KMS-11 (cell line): Measurements from ENCODE around the gene RRP8.

Experiments
- H2AFZ ChIP-seq: fragments of 200-600 bp; sonication (generic); 2 replicates; pipeline ENCODE4 v1.6.1; 2016; ENCODE audit warnings: antibody characterized with exemption, mixed run types, low read depth
- H3K27ac ChIP-seq: fragments of 200-600 bp; sonication (generic); 2 replicates; pipeline ENCODE4 v1.6.1; 2016; ENCODE audit warnings: mild to moderate bottlenecking, mixed run types
- H3K27me3 ChIP-seq: fragments of 200-600 bp; sonication (generic); 2 replicates; pipeline ENCODE4 v1.6.1; 2017; ENCODE audit warnings: mild to moderate bottlenecking, low read depth, mixed run types, moderate library complexity; ENCODE audit not compliant: insufficient read depth
- H3K36me3 ChIP-seq: fragments of 200-600 bp; sonication (generic); 2 replicates; pipeline ENCODE4 v1.6.1; 2017; ENCODE audit warnings: mild to moderate bottlenecking, mixed run types; ENCODE audit not compliant: insufficient read depth
- H3K4me1 ChIP-seq: fragments of 200-600 bp; sonication (generic); 2 replicates; pipeline ENCODE4 v1.6.1; 2016; ENCODE audit warnings: mild to moderate bottlenecking, low read depth, mixed run types; ENCODE audit not compliant: poor library complexity, severe bottlenecking
- H3K4me2 ChIP-seq: fragments of 200-600 bp; sonication (generic); 2 replicates; pipeline ENCODE4 v1.7.0; 2016; ENCODE audit warnings: mild to moderate bottlenecking, mixed run types
- H3K4me3 ChIP-seq: fragments of 200-600 bp; sonication (generic); IDR thresholded peaks from 2 replicates; pipeline ENCODE4 v1.6.1; 2017; ENCODE audit warnings: low read depth, low read length, mixed read lengths; ENCODE audit not compliant: insufficient read depth
- H3K79me2 ChIP-seq: fragments of 200-600 bp; sonication (generic); 2 replicates; pipeline ENCODE4 v1.6.1; 2016; ENCODE audit warnings: low read depth, mixed run types; ENCODE audit not compliant: insufficient read depth
- H3K9ac ChIP-seq: fragments of 200-600 bp; sonication (generic); 2 replicates; pipeline ENCODE4 v1.6.1; 2016; ENCODE audit warnings: mild to moderate bottlenecking, mixed run types
- H4K20me1 ChIP-seq: fragments of 200-600 bp; sonication (generic); 2 replicates; pipeline ENCODE4 v1.6.1; 2016; ENCODE audit warnings: mild to moderate bottlenecking, mixed run types; ENCODE audit not compliant: insufficient read depth
- TF ChIP-seq, protein P1 (sequence below): fragments of 200-600 bp; sonication (generic); conservative IDR thresholded peaks from 2 replicates; pipeline ENCODE4 v1.6.1; 2017; ENCODE audit warnings: low read depth, mild to moderate bottlenecking, antibody characterized with exemption, low read length, moderate library complexity, mixed read lengths

RRP8 gene

GRCh38 chr11:6628526-6628925, 25.1 kb upstream of the RRP8 start:
- H3K4me3 ChIP-seq = no peak overlapping the region
- H3K4me1 ChIP-seq = peaks cover 11% of the 10 kb centered on the region
- H3K79me2 ChIP-seq = no peaks in the 10 kb centered on the region
- no peak overlapping the region for H3K4me2 ChIP-seq
- no peak overlapping the region for H3K27ac ChIP-seq
- H4K20me1 ChIP-seq = no peaks in the 10 kb centered on the region
- H3K27me3 ChIP-seq = no peaks in the 10 kb centered on the region
- TF ChIP-seq, protein P1, sequence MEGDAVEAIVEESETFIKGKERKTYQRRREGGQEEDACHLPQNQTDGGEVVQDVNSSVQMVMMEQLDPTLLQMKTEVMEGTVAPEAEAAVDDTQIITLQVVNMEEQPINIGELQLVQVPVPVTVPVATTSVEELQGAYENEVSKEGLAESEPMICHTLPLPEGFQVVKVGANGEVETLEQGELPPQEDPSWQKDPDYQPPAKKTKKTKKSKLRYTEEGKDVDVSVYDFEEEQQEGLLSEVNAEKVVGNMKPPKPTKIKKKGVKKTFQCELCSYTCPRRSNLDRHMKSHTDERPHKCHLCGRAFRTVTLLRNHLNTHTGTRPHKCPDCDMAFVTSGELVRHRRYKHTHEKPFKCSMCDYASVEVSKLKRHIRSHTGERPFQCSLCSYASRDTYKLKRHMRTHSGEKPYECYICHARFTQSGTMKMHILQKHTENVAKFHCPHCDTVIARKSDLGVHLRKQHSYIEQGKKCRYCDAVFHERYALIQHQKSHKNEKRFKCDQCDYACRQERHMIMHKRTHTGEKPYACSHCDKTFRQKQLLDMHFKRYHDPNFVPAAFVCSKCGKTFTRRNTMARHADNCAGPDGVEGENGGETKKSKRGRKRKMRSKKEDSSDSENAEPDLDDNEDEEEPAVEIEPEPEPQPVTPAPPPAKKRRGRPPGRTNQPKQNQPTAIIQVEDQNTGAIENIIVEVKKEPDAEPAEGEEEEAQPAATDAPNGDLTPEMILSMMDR = no peak
- no peak overlapping the region for H2AFZ ChIP-seq
- no peak overlapping the region for H3K9ac ChIP-seq
- H3K36me3 ChIP-seq = no peaks in the 10 kb centered on the region

DNA sequence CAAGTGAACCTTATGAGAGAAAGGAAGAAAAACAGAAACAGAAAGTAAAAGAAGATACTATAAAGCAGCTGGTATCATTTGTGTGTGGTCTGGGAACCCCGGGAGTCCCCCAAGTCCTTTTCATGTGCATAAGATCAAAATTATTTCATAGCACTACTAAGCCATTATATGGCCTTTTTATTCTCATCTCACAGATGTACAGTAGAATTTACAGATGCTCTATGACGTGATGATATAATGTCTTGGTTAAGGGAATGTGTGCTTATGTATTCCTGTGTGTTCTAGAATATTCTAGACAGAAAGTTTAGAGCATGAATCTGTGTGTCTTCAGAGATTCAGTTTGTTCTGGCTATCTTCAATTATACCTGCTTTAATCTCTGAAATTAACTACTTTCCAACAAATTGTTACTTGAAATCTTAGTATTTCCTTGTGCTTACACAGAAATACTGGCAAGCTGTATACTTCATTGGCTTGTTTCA, 24.4 kb upstream of the RRP8 start:
- no peaks in the 10 kb centered on the region for H3K36me3 ChIP-seq
- H3K9ac ChIP-seq = no peak overlapping the region
- H3K27me3 ChIP-seq = no peaks in the 10 kb centered on the region
- H3K4me3 ChIP-seq = no peak overlapping the region
- no peaks in the 10 kb centered on the region for H3K79me2 ChIP-seq
- peak overlapping the region; percentile 17; the same call in 1 of the 2 replicates for H3K4me2 ChIP-seq
- no peaks in the 10 kb centered on the region for H4K20me1 ChIP-seq
- TF ChIP-seq, protein P1 = no peak
- peaks cover 11% of the 10 kb centered on the region for H3K4me1 ChIP-seq
- no peak overlapping the region; the same call in 1 of the 2 replicates for H2AFZ ChIP-seq
- H3K27ac ChIP-seq = no peak overlapping the region

DNA sequence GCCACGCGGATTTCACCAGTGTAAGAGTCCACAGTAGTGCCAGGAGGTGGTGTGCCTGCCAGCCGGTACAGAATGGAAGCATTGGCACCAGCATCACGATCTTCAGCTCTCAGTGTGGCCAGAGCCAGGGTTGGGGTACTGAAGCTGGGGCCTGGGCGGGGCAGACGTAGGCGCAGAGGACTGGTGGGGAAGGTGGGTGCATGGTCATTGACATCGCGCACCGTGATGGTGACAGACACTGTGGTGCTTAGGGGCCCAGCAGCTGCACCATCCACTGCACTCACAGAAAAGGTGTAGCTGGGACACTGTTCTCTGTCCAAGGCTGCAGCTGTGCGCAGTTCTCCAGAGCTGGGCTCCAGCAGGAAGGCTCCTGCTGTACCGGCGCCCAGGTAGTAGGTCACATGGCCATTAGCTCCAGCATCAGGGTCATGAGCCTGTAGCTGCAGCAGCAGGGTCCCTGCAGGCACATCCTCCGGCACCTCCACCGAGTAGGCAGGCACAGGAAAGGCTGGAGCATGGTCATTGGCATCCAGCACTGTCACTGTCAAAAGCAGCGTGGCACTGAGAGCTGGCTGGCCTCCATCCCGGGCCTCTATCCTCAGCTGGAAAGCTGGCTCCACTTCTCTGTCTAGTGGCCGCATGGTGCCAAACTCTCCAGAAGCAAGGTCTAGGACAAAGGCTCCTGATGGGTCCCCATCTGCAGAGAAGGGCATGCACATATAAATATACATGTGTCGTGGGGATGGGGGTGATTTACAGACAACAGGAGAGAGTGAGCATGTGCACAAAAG, 23.8 kb upstream of the RRP8 start:
- H3K4me1 ChIP-seq = peaks cover 11% of the 10 kb centered on the region
- TF ChIP-seq, protein P1 = no peak
- H3K4me2 ChIP-seq = peak overlapping the region; percentile 17; the same call in 1 of the 2 replicates
- no peaks in the 10 kb centered on the region for H3K27me3 ChIP-seq
- no peak overlapping the region for H3K9ac ChIP-seq
- H3K36me3 ChIP-seq = no peaks in the 10 kb centered on the region
- H3K27ac ChIP-seq = no peak overlapping the region
- no peak overlapping the region for H3K4me3 ChIP-seq
- H4K20me1 ChIP-seq = no peaks in the 10 kb centered on the region
- H2AFZ ChIP-seq = no peak overlapping the region; the same call in 1 of the 2 replicates
- no peaks in the 10 kb centered on the region for H3K79me2 ChIP-seq

GRCh38 chr11:6625832-6626420, 22.5 kb upstream of the RRP8 start:
- H3K79me2 ChIP-seq = no peaks in the 10 kb centered on the region
- no peak overlapping the region for H3K9ac ChIP-seq
- H2AFZ ChIP-seq = no peak overlapping the region
- peaks cover 11% of the 10 kb centered on the region for H3K4me1 ChIP-seq
- H3K27ac ChIP-seq = no peak overlapping the region
- no peaks in the 10 kb centered on the region for H3K27me3 ChIP-seq
- H4K20me1 ChIP-seq = no peaks in the 10 kb centered on the region
- TF ChIP-seq, protein P1 = no peak
- H3K4me2 ChIP-seq = no peak overlapping the region
- no peaks in the 10 kb centered on the region for H3K36me3 ChIP-seq
- H3K4me3 ChIP-seq = no peak overlapping the region
